Mesenchymal stem cell (in vitro differentiated cells and primary cell): Measurements from ENCODE around the gene DPP10.
"Not testable (repeated sequence)": the region's sequence is repeated elsewhere in the genome, so short reads cannot be mapped to it uniquely, and the experiment has no call there.

Experiments
- DNase-seq: peaks from one replicate; pipeline ENCODE4 v3.0.0-alpha.2; 2013
- H2AFZ ChIP-seq: one replicate; pipeline ENCODE4 v1.6.1; 2013; ENCODE audit warnings: low read depth, mild to moderate bottlenecking, control low read depth, inconsistent platforms, low read length, moderate library complexity
- H2AK5ac ChIP-seq: 2 replicates; pipeline ENCODE4 v1.6.1; 2013; ENCODE audit warnings: low read length, moderate library complexity, mild to moderate bottlenecking, inconsistent platforms; ENCODE audit not compliant: severe bottlenecking
- H2BK120ac ChIP-seq: one replicate; pipeline ENCODE4 v1.6.1; 2013; ENCODE audit warnings: low read depth, mild to moderate bottlenecking, inconsistent platforms, low read length, moderate library complexity
- H2BK12ac ChIP-seq, 2 experiments: one replicate each; pipeline ENCODE4 v1.6.1; 2013; ENCODE audit warnings: inconsistent platforms in 2 of 2, low read length in 2 of 2, mild to moderate bottlenecking in 2 of 2, moderate library complexity in 2 of 2, control low read depth in 1 of 2
- H2BK15ac ChIP-seq: one replicate; pipeline ENCODE4 v1.6.1; 2013; ENCODE audit warnings: mild to moderate bottlenecking, low read depth, inconsistent platforms; ENCODE audit not compliant: poor library complexity, severe bottlenecking
- H2BK5ac ChIP-seq: 2 replicates; pipeline ENCODE4 v1.6.1; 2013; ENCODE audit warnings: low read depth, mild to moderate bottlenecking, low read length, control low read depth, inconsistent platforms; ENCODE audit not compliant: poor library complexity, severe bottlenecking
- H3K14ac ChIP-seq, 2 experiments: one replicate each; pipeline ENCODE4 v1.6.1; 2013; ENCODE audit warnings: inconsistent platforms in 2 of 2, low read length in 2 of 2, control low read depth in 1 of 2, mild to moderate bottlenecking in 1 of 2, moderate library complexity in 1 of 2
- H3K18ac ChIP-seq, 2 experiments: one replicate each; pipeline ENCODE4 v1.6.1; 2013; ENCODE audit warnings: inconsistent platforms in 2 of 2, low read length in 2 of 2, control low read depth in 1 of 2, low read depth in 1 of 2, mild to moderate bottlenecking in 1 of 2
- H3K23ac ChIP-seq, 2 experiments: one replicate each; pipeline ENCODE4 v1.6.1; 2013; ENCODE audit warnings: inconsistent platforms in 2 of 2, low read length in 2 of 2, mild to moderate bottlenecking in 2 of 2, moderate library complexity in 2 of 2, control low read depth in 1 of 2
- H3K27ac ChIP-seq: 2 replicates; pipeline ENCODE4 v1.5.1; 2013; ENCODE audit warnings: mild to moderate bottlenecking, moderate library complexity, low read length, control low read depth, inconsistent platforms; ENCODE audit not compliant: poor library complexity, severe bottlenecking
- H3K27me3 ChIP-seq, 2 experiments: 2 replicates each; pipeline versions ENCODE4 v1.6.1 to v1.7.0; 2013; ENCODE audit warnings: low read length in 2 of 2, mild to moderate bottlenecking in 2 of 2, moderate library complexity in 2 of 2, control low read depth in 1 of 2, inconsistent platforms in 1 of 2; ENCODE audit not compliant: control insufficient read depth in 1 of 2, insufficient read depth in 1 of 2
- H3K36me3 ChIP-seq, 2 experiments: 2 replicates each; pipeline versions ENCODE4 v1.6.1 to v1.7.0; 2013; ENCODE audit warnings: low read length in 2 of 2, control low read depth in 1 of 2, inconsistent platforms in 1 of 2, low read depth in 1 of 2, mild to moderate bottlenecking in 1 of 2; ENCODE audit not compliant: insufficient read depth in 2 of 2, control insufficient read depth in 1 of 2
- H3K4ac ChIP-seq, 2 experiments: one replicate each; pipeline ENCODE4 v1.6.1; 2013; ENCODE audit warnings: inconsistent platforms in 2 of 2, low read length in 2 of 2, mild to moderate bottlenecking in 2 of 2, moderate library complexity in 2 of 2, control low read depth in 1 of 2, low read depth in 1 of 2
- H3K4me1 ChIP-seq: 2 replicates; pipeline ENCODE4 v1.6.1; 2013; ENCODE audit warnings: low read depth, low read length, control low read depth; ENCODE audit not compliant: control insufficient read depth, insufficient read depth
- H3K4me2 ChIP-seq: 2 replicates; pipeline ENCODE4 v1.6.1; 2013; ENCODE audit warnings: low read length, mild to moderate bottlenecking, inconsistent platforms; ENCODE audit not compliant: poor library complexity, severe bottlenecking
- H3K4me3 ChIP-seq, 2 experiments: 2 replicates each; pipeline versions ENCODE4 v1.5.1 to v1.7.0; 2013; ENCODE audit warnings: low read length in 2 of 2, mild to moderate bottlenecking in 2 of 2, control low read depth in 1 of 2, low read depth in 1 of 2; ENCODE audit not compliant: insufficient read depth in 1 of 2
- H3K79me1 ChIP-seq: replicated peaks from 2 replicates; pipeline ENCODE4 v1.6.1; 2013; ENCODE audit warnings: mild to moderate bottlenecking, control low read depth, low read length, inconsistent platforms; ENCODE audit not compliant: poor library complexity, severe bottlenecking
- H3K9ac ChIP-seq: 2 replicates; pipeline ENCODE4 v1.7.0; 2013; ENCODE audit warnings: mild to moderate bottlenecking, low read length, moderate library complexity
- H3K9me3 ChIP-seq: 2 replicates; pipeline ENCODE4 v1.7.0; 2013; ENCODE audit warnings: mild to moderate bottlenecking, low read length; ENCODE audit not compliant: control insufficient read depth
- H4K8ac ChIP-seq: one replicate; pipeline ENCODE4 v1.6.1; 2013; ENCODE audit warnings: inconsistent platforms, mild to moderate bottlenecking, low read length, moderate library complexity
- H4K91ac ChIP-seq: one replicate; pipeline ENCODE4 v1.6.1; 2013; ENCODE audit warnings: mild to moderate bottlenecking, low read length, inconsistent platforms
- WGBS: methylation state at CpG from one replicate; pipeline ENCODE4 v1.1.7; 2013; ENCODE audit warnings: mixed read lengths; 5-methylcytosine and 5-hydroxymethylcytosine counted together

Gene DPP10

GRCh38 chr2:114962532-114962931 is 520.1 kb downstream of the DPP10 start:
- H3K79me1 ChIP-seq: no peaks in the 10 kb centered on the region
- no CpG with 5 or more reads among the region's 3 CpGs for WGBS
- H4K8ac ChIP-seq: no peak overlapping the region
- no peaks in the 10 kb centered on the region for H3K27me3 ChIP-seq
- H3K4ac ChIP-seq: no peak overlapping the region
- no peak overlapping the region for H2BK5ac ChIP-seq
- H4K91ac ChIP-seq: no peak overlapping the region
- H3K36me3 ChIP-seq: no peaks in the 10 kb centered on the region
- H3K27ac ChIP-seq: no peak overlapping the region
- H2AFZ ChIP-seq: no peak overlapping the region
- no peak overlapping the region for H2BK12ac ChIP-seq
- H2BK120ac ChIP-seq: no peak overlapping the region
- H3K9me3 ChIP-seq: peaks cover 7% of the 10 kb centered on the region
- H2BK15ac ChIP-seq: no peak overlapping the region
- no peak overlapping the region for H2AK5ac ChIP-seq
- no peak overlapping the region for H3K9ac ChIP-seq
- H3K4me1 ChIP-seq: no peaks in the 10 kb centered on the region
- no peak overlapping the region for H3K18ac ChIP-seq
- DNase-seq: no peak
- H3K14ac ChIP-seq: no peak overlapping the region
- H3K4me3 ChIP-seq: no peak overlapping the region
- H3K23ac ChIP-seq: no peak overlapping the region
- no peak overlapping the region for H3K4me2 ChIP-seq

- Histone ChIP-seq H3K36me3 (no peaks in the 10 kb centered on the region), H2BK15ac (no peak overlapping the region), H3K4ac (no peak overlapping the region), H2AK5ac (no peak overlapping the region), H3K9ac (no peak overlapping the region), H2AFZ (no peak overlapping the region), H4K8ac (no peak overlapping the region), H3K27me3 (no peaks in the 10 kb centered on the region), H2BK120ac (no peak overlapping the region), H3K23ac (no peak overlapping the region), H3K79me1 (no peaks in the 10 kb centered on the region), H3K14ac (no peak overlapping the region), H4K91ac (no peak overlapping the region), H2BK5ac (no peak overlapping the region), H3K18ac (no peak overlapping the region), H3K4me2 (no peak overlapping the region), H3K9me3 (no peaks in the 10 kb centered on the region), H3K27ac (no peak overlapping the region), H2BK12ac (no peak overlapping the region), H3K4me3 (no peak overlapping the region), H3K4me1 (no peaks in the 10 kb centered on the region)
- 100% methylated on average over 1 of the region's 2 CpGs for WGBS
- no peak for DNase-seq
Measured at GRCh38 chr2:114968748-114969400, 526.4 kb downstream of the DPP10 start.

GRCh38 chr2:115004321-115004720 is 561.9 kb downstream of the DPP10 start:
- H3K27ac ChIP-seq, H2BK15ac ChIP-seq, H2AK5ac ChIP-seq, H2BK12ac ChIP-seq, H3K27me3 ChIP-seq, H3K9ac ChIP-seq, H3K4ac ChIP-seq, H3K36me3 ChIP-seq, H2BK5ac ChIP-seq, H3K4me1 ChIP-seq, H3K23ac ChIP-seq, H3K4me2 ChIP-seq, H2BK120ac ChIP-seq, H3K14ac ChIP-seq, H4K91ac ChIP-seq, DNase-seq, H3K18ac ChIP-seq, H3K79me1 ChIP-seq, H3K4me3 ChIP-seq, H2AFZ ChIP-seq, H4K8ac ChIP-seq, H3K9me3 ChIP-seq: not testable (repeated sequence)
- WGBS: 76% methylated on average over 9 of the region's 19 CpGs

- Histone ChIP-seq H3K4ac (no peak overlapping the region), H3K4me2 (no peak overlapping the region), H3K79me1 (no peaks in the 10 kb centered on the region), H3K27ac (no peak overlapping the region), H2BK12ac (no peak overlapping the region), H2AFZ (no peak overlapping the region), H4K8ac (no peak overlapping the region), H3K23ac (no peak overlapping the region), H4K91ac (no peak overlapping the region), H3K14ac (no peak overlapping the region), H3K9me3 (peaks cover 7% of the 10 kb centered on the region), H2BK15ac (no peak overlapping the region), H3K27me3 (no peaks in the 10 kb centered on the region), H3K18ac (no peak overlapping the region), H3K4me1 (no peaks in the 10 kb centered on the region), H3K4me3 (no peak overlapping the region), H3K36me3 (no peaks in the 10 kb centered on the region), H2BK120ac (no peak overlapping the region), H3K9ac (no peak overlapping the region), H2BK5ac (no peak overlapping the region), H2AK5ac (no peak overlapping the region)
- WGBS: 80% methylated on average over 4 of the region's 4 CpGs
- no peak for DNase-seq
Measured at GRCh38 chr2:115011721-115012120, 569.3 kb downstream of the DPP10 start.
